Myocyte (in vitro differentiated cells): Measurements from ENCODE around the gene ELANE. TPM values are rescaled to one million over a fixed set of nuclear protein-coding genes. Genes with fewer than 3 reads are reported as not detected.

Experiments
- DNase-seq: peaks from one replicate; pipeline ENCODE4 v3.0.0-alpha.2; 2012; ENCODE audit warnings: low read depth
- polyA plus RNA-seq: library from polyadenylated mRNA; unstranded; fragments of >200 nt; gene quantifications from one replicate; pipeline ENCODE4 v1.2.1, GENCODE V29; 2012; ENCODE audit warnings: missing spikeins
- total RNA-seq: library from RNA; depleted of rRNA; stranded (reverse); fragments of >200 nt; gene quantifications from 2 replicates; pipeline ENCODE4 v1.2.3, GENCODE V29; 2014

Gene ELANE
- not detected in 2 replicates for total RNA-seq
- polyA plus RNA-seq: not detected

GRCh38 chr19:852136-853013 lies at the start of gene ELANE:
TSS of gene ELANE (plus strand) at chr19:852303. CDS start at chr19:852329, 26 bp downstream.
- DNase-seq: no peak

- DNase-seq: no peak
Measured at GRCh38 chr19:802498-803098, 49.5 kb upstream of the ELANE start.

- DNase-seq: no peak
Measured at GRCh38 chr19:803099-803561, 49.0 kb upstream of the ELANE start.

GRCh38 chr19:803686-804418 lies 48.3 kb upstream of the ELANE start:
- no peak for DNase-seq

- DNase-seq: no peak
Measured at GRCh38 chr19:804419-805165, 47.5 kb upstream of the ELANE start.

GRCh38 chr19:805166-805551 lies 46.9 kb upstream of the ELANE start:
- no peak for DNase-seq

GRCh38 chr19:805600-806550 lies 46.2 kb upstream of the ELANE start:
- DNase-seq: no peak

GRCh38 chr19:806815-807421 lies 45.2 kb upstream of the ELANE start:
- no peak for DNase-seq

GRCh38 chr19:807627-808422 lies 44.3 kb upstream of the ELANE start:
- no peak for DNase-seq

- no peak for DNase-seq
Measured at GRCh38 chr19:808423-808775, 43.7 kb upstream of the ELANE start.

- DNase-seq: no peak
Measured at GRCh38 chr19:810077-810855, 41.8 kb upstream of the ELANE start.

GRCh38 chr19:810883-811489 lies 41.1 kb upstream of the ELANE start:
- no peak for DNase-seq

GRCh38 chr19:811506-812048 lies 40.5 kb upstream of the ELANE start:
- no peak for DNase-seq

- DNase-seq: no peak
Measured at GRCh38 chr19:812049-812746, 39.9 kb upstream of the ELANE start.

GRCh38 chr19:812747-813218 lies 39.3 kb upstream of the ELANE start:
- DNase-seq: no peak
